Right lobe of liver (tissue), 4 donors: ENCODE data around the gene FBXL13.

Source experiments
- CTCF ChIP-seq, 4 donors: fragments of 200-600 bp in 3 of 4; fragments of 450-650 bp in 1 of 4; IDR thresholded peaks; one replicate each; pipeline versions ENCODE4 v1.5.1 to v1.8.0; 2016 to 2022; ENCODE audit warnings: antibody characterized with exemption in 4 of 4, mild to moderate bottlenecking in 2 of 4
- POLR2A ChIP-seq: fragments of 450-650 bp; IDR thresholded peaks from one replicate; pipeline ENCODE4 v1.6.1; 2017; ENCODE audit warnings: antibody characterized with exemption, mild to moderate bottlenecking
- donor health status: DM: no; HTN: no; CAD: no.
- donor health status: DM: no; HTN: no; CAD: no.
- donor health status: DM: no; HTN: yes; CAD: no.

- TF ChIP-seq CTCF (IDR thresholded peaks at IDR 0.05) (no peak), POLR2A (no peak)
Observed at GRCh38 chr7:103001210-103001609, 73.4 kb downstream of the FBXL13 start.
